GM12878 (cell line): ENCODE measurements around the gene SESTD1. TPM values are rescaled to one million over a fixed set of nuclear protein-coding genes. Genes with fewer than 3 reads are reported as not detected.

Experiments used
- ATAC-seq: fragments of 200-7000 bp; cut with Tn5 transposase; 3 replicates; pipeline ENCODE4 v1.9.1; 2020; ENCODE audit warnings: mild to moderate bottlenecking, moderate library complexity
- BruUV-seq: library from RNA; stranded (reverse); fragments of 400-500 nt; replicated peaks from 2 replicates; lab custom pipeline; 2021; lab: Mats Ljungman, UMichigan
- CTCF ChIA-PET: fragments of 300-600 bp; sonication (Branson Sonifier 250); formaldehyde crosslinking; extraction: SDS; loops from one replicate; lab custom pipeline; 2021; ENCODE audit warnings: inconsistent platforms; lab: Yijun Ruan, JAX
- POLR2A ChIA-PET: fragments of 350-600 bp; formaldehyde crosslinking; extraction: SDS; loops from one replicate; lab custom pipeline; 2021; ENCODE audit warnings: inconsistent platforms; lab: Charles Lee
- RAD21 ChIA-PET: fragments of 300-600 bp; sonication (Branson Sonifier 250); formaldehyde crosslinking; loops from one replicate; lab custom pipeline; 2023; ENCODE audit warnings: antibody characterized with exemption; ENCODE audit not compliant: unreplicated experiment; lab: Charles Lee
- SMC1A ChIA-PET: fragments of 300-600 bp; sonication (Branson Sonifier 250); formaldehyde crosslinking; loops from one replicate; lab custom pipeline; 2023; ENCODE audit not compliant: unreplicated experiment, uncharacterized antibody; lab: Charles Lee
- DNase-seq: peaks from one replicate; pipeline ENCODE4 v3.0.0-alpha.2; 2011; ENCODE audit warnings: low read depth, low spot score
- FAIRE-seq: peaks from 3 replicates; lab custom pipeline; 2011; peaks lifted over from hg19 to GRCh38; lab: Jason Lieb, UNC
- H2AFZ ChIP-seq: 2 replicates; pipeline ENCODE4 v1.6.0; 2011; ENCODE audit warnings: low read depth, low read length, control low read depth; ENCODE audit not compliant: control insufficient read depth
- H3K27ac ChIP-seq: 2 replicates; pipeline ENCODE4 v1.5.1; 2011; ENCODE audit warnings: control low read depth; ENCODE audit not compliant: control insufficient read depth, insufficient read depth
- H3K27me3 ChIP-seq, 2 experiments: replicated peaks in 1 of 2; 2 replicates each; pipeline versions ENCODE4 v1.6.0 to v1.6.1; 2011; ENCODE audit warnings: low read length in 1 of 2; ENCODE audit not compliant: control insufficient read depth in 2 of 2, insufficient read depth in 2 of 2
- H3K36me3 ChIP-seq, 2 experiments: 2 replicates each; pipeline ENCODE4 v1.5.1; 2011; ENCODE audit warnings: low read length in 1 of 2; ENCODE audit not compliant: control insufficient read depth in 2 of 2, insufficient read depth in 2 of 2
- H3K4me1 ChIP-seq: 2 replicates; pipeline ENCODE4 v1.6.1; 2011; ENCODE audit warnings: mild to moderate bottlenecking, low read length, moderate library complexity, mixed read lengths; ENCODE audit not compliant: control insufficient read depth, insufficient read depth
- H3K4me2 ChIP-seq: 2 replicates; pipeline ENCODE4 v1.6.0; 2011; ENCODE audit warnings: control low read depth; ENCODE audit not compliant: control insufficient read depth, insufficient read depth
- H3K4me3 ChIP-seq: fragments of 200-600 bp; sonication (generic); 2 replicates; pipeline ENCODE4 v1.5.1; 2016
- H3K79me2 ChIP-seq: 2 replicates; pipeline ENCODE4 v1.6.0; 2011; ENCODE audit warnings: low read length; ENCODE audit not compliant: control insufficient read depth, insufficient read depth
- H3K9ac ChIP-seq: 2 replicates; pipeline ENCODE4 v1.8.0; 2011; ENCODE audit warnings: low read length, control low read depth, mixed read lengths; ENCODE audit not compliant: control insufficient read depth, insufficient read depth
- H3K9me3 ChIP-seq: replicated peaks from 3 replicates; pipeline ENCODE4 v1.5.1; 2011; ENCODE audit warnings: mild to moderate bottlenecking, low read length; ENCODE audit not compliant: control insufficient read depth, insufficient read depth
- H4K20me1 ChIP-seq: 2 replicates; pipeline ENCODE4 v1.6.0; 2011; ENCODE audit not compliant: control insufficient read depth, insufficient read depth
- BCL11A ChIP-seq: IDR thresholded peaks from 2 replicates; pipeline ENCODE4 v1.6.1; 2011; ENCODE audit warnings: low read depth, low read length
- CBX5 ChIP-seq: sonication (generic); IDR thresholded peaks from 2 replicates; pipeline ENCODE4 v1.6.1; 2016; ENCODE audit warnings: low read depth, moderate library complexity, mild to moderate bottlenecking, inconsistent platforms
- EED ChIP-seq: sonication (generic); IDR thresholded peaks from 2 replicates; pipeline ENCODE4 v1.6.1; 2016; ENCODE audit warnings: antibody characterized with exemption, low read depth
- MAX ChIP-seq: IDR thresholded peaks from 2 replicates; pipeline ENCODE4 v1.6.1; 2012; ENCODE audit warnings: low read depth, low read length, improper control_type of control experiment
- MXI1 ChIP-seq: fragments of 150-350 bp; IDR thresholded peaks from 2 replicates; pipeline ENCODE4 v1.6.1; 2011; ENCODE audit warnings: low read depth, mild to moderate bottlenecking, inconsistent platforms, low read length, improper control_type of control experiment
- PAX5 ChIP-seq: IDR thresholded peaks from 2 replicates; pipeline ENCODE4 v1.6.1; 2011; ENCODE audit warnings: low read depth, low read length, borderline replicate concordance
- RELA ChIP-seq: fragments of 450-650 bp; IDR thresholded peaks from 2 replicates; pipeline ENCODE4 v1.8.0; 2014; ENCODE audit warnings: borderline replicate concordance; ENCODE audit not compliant: partially characterized antibody
- SMARCA5 ChIP-seq: fragments of 450-650 bp; IDR thresholded peaks from 2 replicates; pipeline ENCODE4 v1.6.1; 2017; ENCODE audit warnings: mild to moderate bottlenecking
- STAT3 ChIP-seq: IDR thresholded peaks from 2 replicates; pipeline ENCODE4 v1.6.1; 2011; ENCODE audit warnings: low read depth, low read length, improper control_type of control experiment
- TBL1XR1 ChIP-seq: IDR thresholded peaks from 2 replicates; pipeline ENCODE4 v1.6.1; 2012; ENCODE audit warnings: low read depth, low read length, improper control_type of control experiment
- ZNF207 ChIP-seq: fragments of 450-650 bp; IDR thresholded peaks from 2 replicates; pipeline ENCODE4 v1.6.1; 2014; ENCODE audit warnings: antibody characterized with exemption, mild to moderate bottlenecking, borderline replicate concordance
- ZNF217 ChIP-seq: fragments of 450-650 bp; IDR thresholded peaks from 2 replicates; pipeline ENCODE4 v1.6.1; 2017; ENCODE audit warnings: antibody characterized with exemption, mild to moderate bottlenecking
- WGBS: methylation state at CpG from one replicate; pipeline ENCODE4 v1.1.6; 2016; ENCODE audit warnings: low lambda C conversion rate; ENCODE audit not compliant: insufficient replicate concordance, insufficient coverage; ENCODE audit errors: missing lambda C conversion rate; 5-methylcytosine and 5-hydroxymethylcytosine counted together
- in situ Hi-C: fragments of 300-500 bp; cut with MboI; formaldehyde crosslinking; loops from 9 replicates; pipeline ENCODE4 v1.14.3; 2018; ENCODE audit warnings: mixed read lengths
- intact Hi-C: fragments of 100-400 bp; cut with micrococcal nuclease; formaldehyde crosslinking; loops from one replicate; pipeline ENCODE4 v1.14.2; 2022; ENCODE audit not compliant: unreplicated experiment
- polyA plus RNA-seq, 11 experiments: library from polyadenylated mRNA; depleted of rRNA in 4 of 11; unstranded in 6 of 11; stranded (reverse) in 5 of 11; fragments of >200 nt; fragmentation: Nextera tagmentation in 4 of 11; fragmentation: Illumina TruSeq in 1 of 11; extraction: Ambion mirVana in 4 of 11; extraction: Trizol in 1 of 11; gene quantifications; 1 replicate in 1 of 11; 2 replicates in 10 of 11; pipeline versions ENCODE4 v1.2.1 to v1.2.3, GENCODE V29; 2011 to 2016; ENCODE audit warnings: inconsistent platforms in 2 of 11, missing spikeins in 2 of 11, low read depth in 1 of 11
- total RNA-seq, 4 experiments: library from RNA; depleted of rRNA in 3 of 4; stranded (reverse); fragments of >200 nt in 3 of 4; fragmentation: Illumina TruSeq in 1 of 4; extraction: Trizol in 1 of 4; gene quantifications; 2 replicates each; pipeline versions ENCODE4 v1.2.1 to v1.2.3, GENCODE V29; 2013 to 2021
- TF ChIP-seq, protein P1 (sequence below): fragments of 450-650 bp; IDR thresholded peaks from 2 replicates; pipeline ENCODE4 v1.6.1; 2017; ENCODE audit warnings: mild to moderate bottlenecking, moderate library complexity

The SESTD1 gene
- total and polyA plus RNA-seq, 10 of the 15 experiments (the other 5 are each of a cell fraction or from before 2014, with no cell fraction given): 4.4 to 22.7 (median 9.5) TPM

GRCh38 chr2:179226203-179226960 is 38.2 kb downstream of the SESTD1 start (continued):
- no peak for TF ChIP-seq STAT3
- no peak for TF ChIP-seq CBX5
- TF ChIP-seq TBL1XR1: no peak
- TF ChIP-seq BCL11A: no peak
- TF ChIP-seq, all 136 proteins: peak for 0

- no peak overlapping the region for H3K9ac ChIP-seq
- no peak overlapping the region for H3K4me2 ChIP-seq
- no peaks in the 10 kb centered on the region for H3K36me3 ChIP-seq
- ATAC-seq: no peak
- ChIA-PET SMC1A (interaction anchor here (0.7 to 1.2 kb wide), 2 partner anchors 13 to 22 kb away, joined by 3 read pairs; no protein-coding TSS in a partner anchor), POLR2A (no interaction called here), CTCF (no interaction called here), RAD21 (no interaction called here)
- H3K4me3 ChIP-seq: no peak overlapping the region
- TF ChIP-seq, protein P1, sequence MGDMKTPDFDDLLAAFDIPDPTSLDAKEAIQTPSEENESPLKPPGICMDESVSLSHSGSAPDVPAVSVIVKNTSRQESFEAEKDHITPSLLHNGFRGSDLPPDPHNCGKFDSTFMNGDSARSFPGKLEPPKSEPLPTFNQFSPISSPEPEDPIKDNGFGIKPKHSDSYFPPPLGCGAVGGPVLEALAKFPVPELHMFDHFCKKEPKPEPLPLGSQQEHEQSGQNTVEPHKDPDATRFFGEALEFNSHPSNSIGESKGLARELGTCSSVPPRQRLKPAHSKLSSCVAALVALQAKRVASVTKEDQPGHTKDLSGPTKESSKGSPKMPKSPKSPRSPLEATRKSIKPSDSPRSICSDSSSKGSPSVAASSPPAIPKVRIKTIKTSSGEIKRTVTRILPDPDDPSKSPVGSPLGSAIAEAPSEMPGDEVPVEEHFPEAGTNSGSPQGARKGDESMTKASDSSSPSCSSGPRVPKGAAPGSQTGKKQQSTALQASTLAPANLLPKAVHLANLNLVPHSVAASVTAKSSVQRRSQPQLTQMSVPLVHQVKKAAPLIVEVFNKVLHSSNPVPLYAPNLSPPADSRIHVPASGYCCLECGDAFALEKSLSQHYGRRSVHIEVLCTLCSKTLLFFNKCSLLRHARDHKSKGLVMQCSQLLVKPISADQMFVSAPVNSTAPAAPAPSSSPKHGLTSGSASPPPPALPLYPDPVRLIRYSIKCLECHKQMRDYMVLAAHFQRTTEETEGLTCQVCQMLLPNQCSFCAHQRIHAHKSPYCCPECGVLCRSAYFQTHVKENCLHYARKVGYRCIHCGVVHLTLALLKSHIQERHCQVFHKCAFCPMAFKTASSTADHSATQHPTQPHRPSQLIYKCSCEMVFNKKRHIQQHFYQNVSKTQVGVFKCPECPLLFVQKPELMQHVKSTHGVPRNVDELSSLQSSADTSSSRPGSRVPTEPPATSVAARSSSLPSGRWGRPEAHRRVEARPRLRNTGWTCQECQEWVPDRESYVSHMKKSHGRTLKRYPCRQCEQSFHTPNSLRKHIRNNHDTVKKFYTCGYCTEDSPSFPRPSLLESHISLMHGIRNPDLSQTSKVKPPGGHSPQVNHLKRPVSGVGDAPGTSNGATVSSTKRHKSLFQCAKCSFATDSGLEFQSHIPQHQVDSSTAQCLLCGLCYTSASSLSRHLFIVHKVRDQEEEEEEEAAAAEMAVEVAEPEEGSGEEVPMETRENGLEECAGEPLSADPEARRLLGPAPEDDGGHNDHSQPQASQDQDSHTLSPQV: no peak
- no peak for TF ChIP-seq ZNF207
- TF ChIP-seq RELA: no peak
- TF ChIP-seq EED: no peak
- TF ChIP-seq MAX: no peak
- no peak for TF ChIP-seq PAX5
- TF ChIP-seq BCL11A: no peak
- no peak for TF ChIP-seq MXI1
- no peak for TF ChIP-seq SMARCA5
- no peak for TF ChIP-seq ZNF217
- no peak for FAIRE-seq
- no peaks in the 10 kb centered on the region; the same call in 1 of the 2 replicates for H3K79me2 ChIP-seq
- H4K20me1 ChIP-seq: no peaks in the 10 kb centered on the region
- DNase-seq: no peak
- no TSS peak for BruUV-seq
- H3K4me1 ChIP-seq: no peaks in the 10 kb centered on the region
- H3K27me3 ChIP-seq: no peaks in the 10 kb centered on the region
- no peak overlapping the region for H2AFZ ChIP-seq
- in situ Hi-C loops: loop anchor here (10.0 to 25.0 kb wide), 2 partner anchors 200 to 538 kb away; no protein-coding TSS in a partner anchor
- no peaks in the 10 kb centered on the region for H3K9me3 ChIP-seq
- H3K27ac ChIP-seq: no peak overlapping the region
- intact Hi-C loops: no loop called here
- WGBS: 72% methylated on average over 2 of the region's 2 CpGs
These were observed 40.3 kb downstream of the SESTD1 start for GRCh38 chr2:179224361-179224760.
